ENCODE measurements around the gene EXOC4. TPM values are rescaled to one million over a fixed set of nuclear protein-coding genes. Genes with fewer than 3 reads are reported as not detected.

EXOC4 gene
- total and polyA plus RNA-seq, 2 of the 8 experiments (the other 6 are each of a cell fraction or from before 2014, with no cell fraction given), result 27.0 to 67.3 TPM

DNA sequence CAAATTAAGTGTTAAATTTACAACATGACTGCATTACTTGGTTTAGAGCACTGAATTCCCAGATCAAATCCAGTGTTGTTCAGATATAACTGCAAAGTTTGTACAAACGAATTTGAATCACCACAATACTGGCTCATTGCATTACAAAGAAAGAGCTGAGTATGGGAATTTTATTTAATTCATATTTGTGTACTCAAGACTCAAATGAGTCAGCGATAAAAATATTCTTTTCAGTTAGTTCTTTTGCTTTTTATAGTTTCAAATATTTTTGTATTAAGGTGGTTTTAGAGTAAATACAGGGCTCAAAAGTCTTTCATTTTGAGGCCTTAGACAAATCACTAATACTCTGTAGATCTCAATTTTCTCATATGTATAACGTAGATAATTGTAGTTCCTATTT is 805.6 kb downstream of the EXOC4 start:
- no peak overlapping the region for H3K4me3 ChIP-seq (ENCODE audit: extremely low read depth in 1 of 4, insufficient read depth in 2 of 4, low read depth in 3 of 4, low read length in 4 of 4)
- H2BK5ac ChIP-seq (ENCODE audit: low read depth, low read length), result no peak overlapping the region
- no peaks in the 10 kb centered on the region; the same call in 1 of the 2 replicates for H3K23me2 ChIP-seq (ENCODE audit: low read depth, low read length)
- H3K9me3 ChIP-seq (ENCODE audit: insufficient read depth in 2 of 2, low read depth in 1 of 2, low read length in 1 of 2), result no peaks in the 10 kb centered on the region
- H3K27me3 ChIP-seq (replicated peaks in 1 of 4; ENCODE audit: control insufficient read depth in 3 of 4, extremely low read depth in 1 of 4, insufficient read depth in 3 of 4, low read length in 3 of 4), result no peaks in the 10 kb centered on the region
- H4K5ac ChIP-seq (ENCODE audit: insufficient read length, low read depth, low read length), result no peak overlapping the region
- no peak overlapping the region for H3K56ac ChIP-seq (replicated peaks; ENCODE audit: insufficient read length, low read depth, low read length)
- H2BK12ac ChIP-seq (ENCODE audit: low read depth, low read length), result no peak overlapping the region
- no peak overlapping the region for H4K8ac ChIP-seq (ENCODE audit: extremely low read depth, insufficient read depth, low read length)
- no peak overlapping the region for H2AFZ ChIP-seq (ENCODE audit: low read length)
- H4K20me1 ChIP-seq (replicated peaks in 1 of 2; ENCODE audit: control insufficient read depth in 1 of 2, insufficient read depth in 2 of 2, low read length in 2 of 2), result no peaks in the 10 kb centered on the region
- no peak for TF ChIP-seq BACH1 (IDR thresholded peaks at IDR 0.05; ENCODE audit: low read length)
- TF ChIP-seq TCF12 (IDR thresholded peaks at IDR 0.05; ENCODE audit: low read depth, low read length), result no peak
- no peak for TF ChIP-seq YY1 (IDR thresholded peaks at IDR 0.05; ENCODE audit: low read depth, low read length)
- TF ChIP-seq SIN3A (conservative IDR thresholded peaks at IDR 0.05 in 1 of 2, IDR thresholded peaks at IDR 0.05 in 1 of 2; ENCODE audit: low read depth in 1 of 2, low read length in 2 of 2), result no peak
- no peak for TF ChIP-seq SP1 (IDR thresholded peaks at IDR 0.05; ENCODE audit: low read depth, low read length)
- DNase-seq (ENCODE audit: low read depth in 1 of 2, low spot score in 2 of 2) (no peak), FAIRE-seq (no peak)
- H3K4me2 ChIP-seq (ENCODE audit: insufficient read depth in 1 of 2, low read depth in 2 of 2, low read length in 2 of 2), result no peak overlapping the region
- no peak overlapping the region for H3K18ac ChIP-seq (ENCODE audit: extremely low read depth, low read length)
- ChIA-PET CTCF (ENCODE audit: partially characterized antibody) (interaction anchor here (0.9 to 2.1 kb wide), 8 partner anchors 11 to 299 kb away, joined by 3 to 8 read pairs (median 3); no protein-coding TSS in a partner anchor), POLR2A (ENCODE audit: partially characterized antibody) (no interaction called here)
- no peak overlapping the region for H4K91ac ChIP-seq (replicated peaks; ENCODE audit: insufficient read length, low read length)
- H3K4ac ChIP-seq (replicated peaks; ENCODE audit: insufficient read length, low read depth, low read length), result no peak overlapping the region
- no peak overlapping the region for H2BK120ac ChIP-seq (replicated peaks; ENCODE audit: low read depth, low read length)
- 86% methylated on average over 3 of the region's 3 CpGs; no CpG with 5 or more reads in 1 of the 2 experiments for WGBS, 2 experiments (ENCODE audit: extremely low coverage in 1 of 2, insufficient coverage in 1 of 2, insufficient read length in 1 of 2, insufficient replicate concordance in 2 of 2, low coverage in 1 of 2, low lambda C conversion rate in 2 of 2, missing lambda C conversion rate in 1 of 2)
- H2AK5ac ChIP-seq (ENCODE audit: low read depth, low read length), result no peak overlapping the region
- no peak overlapping the region for H3K14ac ChIP-seq (ENCODE audit: insufficient read length)
- no peaks in the 10 kb centered on the region for H3K79me2 ChIP-seq (ENCODE audit: control insufficient read depth in 1 of 2, insufficient read depth in 2 of 2, low read length in 2 of 2)
- no peak overlapping the region for H3K9ac ChIP-seq (replicated peaks in 1 of 4; ENCODE audit: extremely low read depth in 1 of 4, low read depth in 3 of 4, low read length in 3 of 4)
- H3K23ac ChIP-seq (ENCODE audit: insufficient read length), result no peak overlapping the region
- no peaks in the 10 kb centered on the region for H3K79me1 ChIP-seq (ENCODE audit: low read depth, low read length)
- no peak overlapping the region for H2BK20ac ChIP-seq (ENCODE audit: low read length)
- no peak overlapping the region for H2BK15ac ChIP-seq (ENCODE audit: low read length)
- H3K27ac ChIP-seq (ENCODE audit: low read depth, low read length), result no peak overlapping the region
- no peaks in the 10 kb centered on the region for H3K36me3 ChIP-seq (ENCODE audit: control insufficient read depth in 2 of 4, insufficient read depth in 4 of 4, low read length in 3 of 4)
- H3K4me1 ChIP-seq (replicated peaks in 1 of 4; ENCODE audit: control insufficient read depth in 3 of 4, insufficient read depth in 4 of 4, low read length in 3 of 4), result no peaks in the 10 kb centered on the region
